ENCODE results near the gene TBC1D1.

- TF ChIP-seq CTCF (IDR thresholded peaks at IDR 0.05; ENCODE audit: low read length) = no peak
- TF ChIP-seq EZH2phosphoT487 (IDR thresholded peaks at IDR 0.05; ENCODE audit: low read length) = no peak
Observed at GRCh38 chr4:38111717-38112116, 220.8 kb downstream of the TBC1D1 start.

All from MM.1S (cell line).